HG02610 (cell line): ENCODE measurements around the gene TXNRD2.
"Not testable (repeated sequence)": the region's sequence is repeated elsewhere in the genome, so short reads cannot be mapped to it uniquely, and the experiment has no call there.

Experiments used
- ATAC-seq: cut with Tn5 transposase; IDR thresholded peaks from one replicate; pipeline ENCODE4 v1.9.1; 2021; ENCODE audit warnings: mild to moderate bottlenecking, moderate library complexity; ENCODE audit not compliant: unreplicated experiment

The TXNRD2 gene

DNA sequence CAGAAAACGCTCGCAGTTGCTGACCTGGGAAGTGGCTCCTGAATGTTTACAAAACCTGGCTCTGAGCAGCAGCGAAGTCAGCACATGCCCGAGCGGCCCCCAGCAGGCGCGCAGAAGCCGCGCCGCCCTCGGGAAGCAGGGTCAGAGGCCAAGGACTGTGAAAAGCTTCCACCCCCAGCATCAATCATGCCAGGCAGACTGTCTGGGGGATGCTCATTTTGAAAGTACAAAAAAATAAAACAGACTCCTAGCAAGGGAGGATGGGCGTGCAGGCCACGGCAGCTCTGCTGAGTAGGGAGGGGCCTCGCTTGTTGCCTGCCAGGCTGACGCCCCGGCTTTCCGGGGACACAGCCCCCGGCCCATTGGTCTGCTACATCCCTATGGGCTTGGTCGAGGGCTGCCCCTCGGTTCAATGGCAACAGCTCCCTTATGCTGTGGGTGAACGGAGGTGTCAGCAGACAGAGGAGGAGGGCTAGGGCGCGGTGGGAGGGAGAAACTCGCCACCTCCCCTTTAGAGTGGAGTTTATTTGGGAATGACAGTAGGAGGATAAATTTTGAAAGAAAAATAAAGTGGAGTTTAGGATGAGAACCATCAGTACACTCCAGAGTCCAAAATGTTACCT lies 49.2 kb downstream of the TXNRD2 start:
- ATAC-seq, result no peak

DNA sequence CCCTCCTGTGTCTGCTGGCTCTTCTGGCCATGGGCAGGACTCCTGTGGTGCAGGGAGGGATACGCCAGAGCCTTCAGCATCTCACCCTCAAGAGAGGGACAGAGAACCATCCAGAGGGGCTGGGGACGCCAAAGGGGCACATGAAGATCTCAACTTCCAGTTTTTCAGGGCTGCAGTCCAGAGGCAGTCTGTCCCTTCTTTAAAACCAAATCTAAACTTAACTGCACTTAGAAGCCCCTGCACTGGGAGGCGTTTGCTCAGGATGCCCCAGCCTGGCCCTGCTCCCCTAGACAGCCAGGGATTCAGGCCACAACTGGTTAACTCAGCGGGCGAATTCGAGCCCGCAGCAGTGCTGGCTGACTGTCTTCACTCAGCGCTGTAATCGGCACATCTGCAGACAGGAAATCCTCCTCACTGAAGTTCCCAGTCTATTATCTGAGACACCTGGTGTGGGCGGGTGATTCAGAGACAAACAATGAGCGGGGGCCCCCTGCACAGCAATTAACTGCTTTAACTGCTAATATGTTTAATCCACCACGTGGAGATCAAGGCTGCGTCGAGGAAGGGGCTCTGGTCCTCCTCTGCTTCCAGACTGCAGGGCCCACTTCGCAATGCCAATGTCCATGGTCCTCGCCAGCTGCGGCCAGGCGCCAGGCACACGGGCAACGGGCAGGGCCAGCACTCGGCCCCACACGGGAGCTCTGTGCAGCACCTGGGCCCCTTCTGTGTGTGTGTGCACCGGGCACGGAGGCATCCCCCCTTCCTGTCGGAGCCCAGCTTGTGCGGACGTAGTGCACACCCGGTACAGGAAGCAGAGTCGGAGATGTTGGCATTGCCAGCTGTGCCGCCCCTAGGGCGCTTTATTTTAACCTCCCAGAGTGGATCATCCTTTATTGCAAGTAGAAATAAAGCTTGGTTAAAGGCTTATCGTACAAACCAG lies 50.0 kb downstream of the TXNRD2 start:
- no peak for ATAC-seq

DNA sequence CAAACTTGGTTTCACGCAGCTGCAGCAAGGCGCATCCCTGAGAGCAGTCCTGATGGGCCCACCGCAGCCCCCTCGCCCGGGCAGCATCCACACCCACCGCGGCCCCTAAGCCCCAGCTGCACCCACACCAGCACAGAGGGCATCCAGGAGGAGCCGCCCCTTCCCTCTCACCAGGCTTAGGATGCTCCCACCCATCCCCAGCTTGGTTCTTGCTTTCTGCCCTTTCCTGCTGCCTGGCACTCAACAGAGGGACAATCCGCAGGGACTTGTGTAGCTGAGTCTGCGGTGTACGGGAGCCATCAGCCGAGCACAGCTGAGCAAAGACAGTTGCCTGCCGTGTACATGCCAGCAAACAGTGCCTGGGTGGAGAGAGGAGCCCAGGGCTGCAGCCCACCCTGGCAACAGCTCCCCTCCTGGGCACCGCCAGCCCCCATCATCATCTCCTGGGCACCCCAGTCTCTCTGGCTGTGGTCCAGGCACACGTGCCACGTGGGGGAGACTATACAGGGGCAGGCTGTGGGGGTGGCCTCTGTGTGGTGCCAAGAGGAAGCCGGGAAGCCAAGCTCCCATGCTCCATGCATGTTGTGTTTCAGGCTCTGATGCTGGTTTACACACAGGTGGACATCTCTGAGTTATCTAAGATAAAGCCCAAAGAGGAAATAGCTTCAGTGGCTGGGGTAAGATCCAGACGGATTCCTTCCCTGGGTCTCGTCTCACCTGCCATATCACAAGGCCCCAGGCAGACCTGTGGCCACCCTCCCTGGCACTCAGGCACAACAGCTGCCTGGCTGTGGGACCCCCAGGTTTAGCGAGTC lies 50.9 kb downstream of the TXNRD2 start:
- ATAC-seq, result no peak

DNA sequence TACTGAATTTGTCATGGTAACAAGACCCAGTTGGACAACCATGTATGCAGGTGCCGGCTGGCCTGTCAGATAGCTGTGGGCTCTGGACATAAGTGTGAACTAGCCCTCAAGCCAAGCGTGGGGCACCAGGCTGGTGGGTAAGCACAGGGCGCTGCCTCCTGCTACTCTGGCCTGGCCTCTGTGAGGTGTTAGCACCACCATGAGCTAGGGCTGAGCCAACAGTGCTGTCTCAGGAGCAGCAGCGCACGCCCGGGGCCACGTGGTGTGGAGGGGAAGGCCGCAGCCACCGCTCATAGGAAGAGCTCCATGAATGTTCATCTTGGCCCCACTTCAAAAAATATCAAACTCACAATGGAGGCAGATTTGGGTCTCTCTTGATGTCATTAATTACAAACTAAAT lies 51.7 kb downstream of the TXNRD2 start:
- ATAC-seq, result no peak

DNA sequence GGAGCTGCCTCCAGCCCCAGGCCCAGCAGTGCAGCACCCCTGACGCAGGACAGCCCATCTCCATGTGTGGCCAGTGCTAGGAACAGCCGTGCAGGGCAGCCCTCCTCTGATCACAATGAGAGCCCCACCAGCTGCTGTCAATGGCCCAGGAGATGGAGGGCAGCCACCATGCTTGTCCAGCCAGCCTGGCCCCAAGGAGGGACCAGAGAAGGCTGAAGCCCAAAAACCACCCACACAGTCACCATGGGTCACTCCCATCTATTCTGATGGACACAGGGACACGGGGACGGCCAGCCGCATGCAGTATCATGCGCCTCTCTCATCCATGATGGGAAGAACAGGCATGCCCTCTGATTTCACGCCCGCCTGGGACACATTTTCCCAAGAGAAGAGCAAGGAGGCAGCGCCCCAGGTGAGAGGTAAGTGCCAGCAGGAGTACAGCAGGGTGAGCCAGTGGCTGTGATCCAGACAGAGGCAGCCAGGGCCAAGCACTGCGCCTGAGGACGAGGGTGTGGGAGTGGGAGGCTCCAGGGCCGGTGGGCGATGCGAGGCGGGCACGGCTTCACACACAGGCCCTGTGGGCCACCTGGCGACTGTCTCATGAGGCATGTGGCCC lies 53.4 kb downstream of the TXNRD2 start:
- no peak for ATAC-seq

DNA sequence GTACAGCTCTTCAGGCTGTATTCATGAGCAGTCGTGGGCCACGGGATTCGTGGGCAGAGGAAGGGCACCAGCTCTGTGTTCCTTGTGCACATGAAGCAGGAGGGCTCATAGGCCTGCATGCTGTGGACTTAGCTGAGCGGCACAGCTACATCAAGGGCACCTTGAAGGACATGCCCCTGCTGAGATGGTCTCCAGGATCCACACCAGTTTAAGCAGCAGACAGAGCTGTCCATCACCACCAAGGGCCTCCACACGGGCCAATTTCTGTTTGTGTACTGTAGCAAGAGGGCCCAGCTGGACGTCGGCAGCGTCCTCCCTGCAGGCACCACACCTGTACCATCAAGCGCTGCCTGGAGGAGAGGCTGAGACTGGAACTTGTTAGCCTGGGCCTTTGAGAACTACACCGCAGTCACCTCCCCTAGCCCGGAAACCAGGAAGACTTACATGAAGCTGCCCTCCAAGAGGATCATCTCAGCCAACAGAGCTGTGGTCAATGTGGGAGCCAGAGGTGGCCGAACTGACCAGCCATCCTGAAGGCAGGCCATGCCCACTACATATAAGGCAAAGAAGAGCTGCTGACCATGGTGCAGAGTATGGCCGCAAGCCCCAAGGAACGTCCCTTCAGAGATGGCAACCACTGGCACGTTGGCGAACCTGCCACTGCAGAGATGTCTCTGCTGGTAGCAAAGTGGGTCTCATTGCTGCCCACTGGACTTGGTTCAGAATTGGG lies 54.2 kb downstream of the TXNRD2 start:
- no peak for ATAC-seq

DNA sequence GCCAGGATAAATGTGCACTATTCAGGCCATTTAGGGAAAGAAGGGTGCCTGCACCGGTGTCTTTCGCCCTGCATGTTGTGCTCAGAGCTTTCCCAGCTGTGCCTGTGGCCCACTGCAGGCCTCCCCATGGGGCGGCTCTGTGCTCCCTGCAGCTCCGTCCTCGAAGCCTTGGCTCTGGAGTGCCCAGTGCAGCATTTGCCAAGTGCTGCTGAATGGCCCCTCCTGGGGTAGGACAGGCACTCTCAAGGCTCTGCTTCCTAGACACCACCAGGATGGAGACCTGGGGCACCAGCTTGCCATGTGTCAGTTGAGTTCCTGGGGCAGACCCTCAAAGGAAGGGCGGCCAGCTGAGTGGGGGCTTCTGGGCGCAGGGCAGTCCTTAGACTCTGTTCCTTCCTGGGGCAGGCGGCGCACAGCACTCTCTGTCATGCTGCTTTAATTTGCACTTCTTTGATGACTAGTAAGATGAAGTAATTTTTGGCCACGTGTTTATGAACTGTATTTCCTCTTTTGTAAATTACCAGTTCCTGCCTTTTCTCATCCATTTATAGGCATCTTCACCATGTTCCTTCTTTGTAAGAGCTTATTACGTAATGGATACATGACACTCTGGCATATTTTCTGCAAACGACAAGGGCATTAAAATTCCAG lies 54.9 kb downstream of the TXNRD2 start:
- ATAC-seq, result no peak

DNA sequence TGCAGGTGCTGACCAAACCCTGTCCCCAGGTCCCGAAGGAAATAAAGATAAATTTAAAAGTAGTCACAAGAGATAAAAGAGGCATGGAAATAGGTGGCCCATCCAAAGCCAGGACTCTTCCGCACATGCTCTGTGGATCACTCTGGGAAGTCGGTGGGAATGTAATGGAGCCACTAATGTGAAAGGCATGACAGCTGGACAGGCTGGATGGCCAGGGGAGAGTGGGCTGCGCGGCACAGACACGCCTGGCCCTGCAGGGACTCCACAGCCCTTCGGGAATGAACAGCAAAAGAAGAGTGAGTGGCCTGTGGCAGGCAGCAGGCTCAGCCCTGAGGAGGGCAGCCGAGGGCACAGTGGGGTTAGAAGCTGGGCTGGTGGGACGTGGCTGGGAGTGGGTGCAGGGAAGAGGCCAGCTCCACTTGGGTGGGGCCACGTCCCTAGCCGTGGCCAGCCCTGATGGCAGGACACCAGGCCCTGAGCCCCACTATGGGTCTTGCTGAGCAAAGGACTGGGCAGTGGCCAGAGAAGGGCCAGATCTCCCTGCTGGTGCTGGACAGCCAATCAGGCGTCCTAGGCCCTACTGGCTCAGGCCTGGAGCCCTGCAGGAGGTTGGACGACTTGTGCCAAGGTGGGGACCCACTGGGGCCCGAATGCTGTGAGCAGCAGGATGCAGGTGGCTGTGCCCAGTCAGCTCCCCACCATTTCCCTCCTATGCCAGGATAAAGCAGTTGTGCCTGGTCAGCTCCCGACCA lies 55.6 kb downstream of the TXNRD2 start:
- no peak for ATAC-seq

DNA sequence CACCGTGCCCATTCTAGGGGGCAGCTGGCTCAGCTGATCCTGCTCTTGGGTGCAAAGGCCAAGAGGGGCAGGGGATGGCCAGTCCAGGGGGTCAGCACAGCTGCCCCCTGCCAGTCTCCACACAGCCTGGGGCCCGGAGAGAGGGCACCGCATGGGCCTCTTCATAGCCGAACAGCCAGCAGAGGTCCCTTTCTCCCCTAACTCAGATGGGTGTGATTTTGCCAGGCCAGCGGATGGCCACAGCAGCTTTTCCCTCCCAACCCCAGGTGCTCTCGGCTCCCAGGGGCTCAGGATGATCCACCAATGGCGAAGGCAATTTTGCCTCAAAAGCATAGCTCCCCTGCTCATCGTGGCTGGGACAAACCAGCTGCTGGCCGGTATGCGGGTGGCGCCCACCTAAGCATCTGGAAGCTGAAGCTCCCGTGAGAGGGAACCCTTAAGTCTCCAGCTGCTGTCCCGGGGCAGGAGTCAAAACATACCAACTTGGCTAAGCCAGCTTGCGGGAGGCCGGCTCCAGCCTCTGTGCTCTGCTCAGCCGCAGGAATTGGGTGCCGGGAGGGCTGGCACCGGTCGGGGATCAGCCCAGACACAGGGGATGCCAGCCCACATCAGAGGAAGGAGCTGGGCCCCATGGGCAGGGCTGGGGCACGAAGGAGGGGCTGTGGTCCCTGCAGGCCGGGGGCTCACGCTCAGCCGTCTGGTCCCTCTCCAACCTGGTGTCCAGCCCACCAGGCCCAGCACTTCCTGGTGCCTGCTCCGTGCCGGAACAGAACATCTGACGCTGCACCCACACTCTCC lies 56.5 kb downstream of the TXNRD2 start:
- no peak for ATAC-seq

DNA sequence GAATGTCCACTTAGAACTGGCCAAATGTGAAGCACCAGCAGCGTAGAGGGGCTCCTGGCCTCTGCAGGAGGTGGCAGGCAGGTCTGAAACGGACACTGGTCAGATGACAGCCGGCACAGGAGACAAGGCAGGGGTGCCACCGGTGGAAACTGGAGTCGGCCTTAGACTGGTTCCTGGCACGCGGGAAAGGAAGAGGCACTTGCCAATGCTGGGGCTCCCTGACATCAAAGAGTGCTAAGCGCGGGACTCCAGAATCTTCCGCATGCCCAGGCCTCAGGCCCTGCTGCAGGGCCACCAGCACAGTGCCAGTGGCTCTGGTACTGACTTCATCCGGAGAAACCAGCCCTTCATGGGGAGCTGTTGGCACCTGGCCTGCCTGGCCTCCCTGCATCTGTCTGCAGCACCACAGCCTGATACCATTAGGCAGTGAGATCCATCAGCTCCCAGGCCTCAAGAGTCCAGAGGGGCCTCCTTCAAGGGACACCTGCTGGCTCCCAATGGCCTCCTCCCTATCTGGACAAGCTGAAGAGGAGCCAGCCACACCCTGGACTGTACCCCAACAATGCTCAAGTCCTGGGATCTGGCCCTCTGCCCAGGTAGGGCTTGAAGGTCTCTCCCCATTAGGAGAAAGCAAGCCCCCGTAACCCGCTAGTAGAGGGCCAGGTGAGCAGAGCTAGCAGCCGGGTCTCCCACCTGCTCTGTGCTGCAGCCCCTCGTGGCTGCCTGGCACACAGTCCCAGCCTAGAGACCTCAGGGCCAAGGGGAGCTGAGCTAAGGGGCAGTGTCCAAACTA lies 57.3 kb downstream of the TXNRD2 start:
- ATAC-seq, result no peak

DNA sequence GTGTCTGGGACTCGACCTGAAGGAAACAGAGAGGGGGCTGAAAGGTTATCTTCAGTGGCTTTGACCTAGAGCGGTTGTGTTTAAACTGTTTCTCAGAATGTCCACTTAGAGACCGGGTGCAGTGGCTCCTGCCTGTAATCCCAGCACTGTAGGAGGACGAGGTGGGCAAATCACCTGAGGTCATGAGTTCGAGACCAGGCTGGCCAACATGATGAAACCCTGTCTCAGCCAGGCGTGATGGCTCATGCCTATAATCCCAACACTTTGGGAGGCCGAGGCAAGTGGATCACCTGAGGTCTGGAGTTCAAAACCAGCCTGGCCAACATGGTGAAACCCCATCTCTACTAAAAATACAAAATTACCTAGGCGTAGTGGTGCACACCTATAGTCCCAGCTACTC lies 58.2 kb downstream of the TXNRD2 start:
- not testable (repeated sequence) for ATAC-seq

DNA sequence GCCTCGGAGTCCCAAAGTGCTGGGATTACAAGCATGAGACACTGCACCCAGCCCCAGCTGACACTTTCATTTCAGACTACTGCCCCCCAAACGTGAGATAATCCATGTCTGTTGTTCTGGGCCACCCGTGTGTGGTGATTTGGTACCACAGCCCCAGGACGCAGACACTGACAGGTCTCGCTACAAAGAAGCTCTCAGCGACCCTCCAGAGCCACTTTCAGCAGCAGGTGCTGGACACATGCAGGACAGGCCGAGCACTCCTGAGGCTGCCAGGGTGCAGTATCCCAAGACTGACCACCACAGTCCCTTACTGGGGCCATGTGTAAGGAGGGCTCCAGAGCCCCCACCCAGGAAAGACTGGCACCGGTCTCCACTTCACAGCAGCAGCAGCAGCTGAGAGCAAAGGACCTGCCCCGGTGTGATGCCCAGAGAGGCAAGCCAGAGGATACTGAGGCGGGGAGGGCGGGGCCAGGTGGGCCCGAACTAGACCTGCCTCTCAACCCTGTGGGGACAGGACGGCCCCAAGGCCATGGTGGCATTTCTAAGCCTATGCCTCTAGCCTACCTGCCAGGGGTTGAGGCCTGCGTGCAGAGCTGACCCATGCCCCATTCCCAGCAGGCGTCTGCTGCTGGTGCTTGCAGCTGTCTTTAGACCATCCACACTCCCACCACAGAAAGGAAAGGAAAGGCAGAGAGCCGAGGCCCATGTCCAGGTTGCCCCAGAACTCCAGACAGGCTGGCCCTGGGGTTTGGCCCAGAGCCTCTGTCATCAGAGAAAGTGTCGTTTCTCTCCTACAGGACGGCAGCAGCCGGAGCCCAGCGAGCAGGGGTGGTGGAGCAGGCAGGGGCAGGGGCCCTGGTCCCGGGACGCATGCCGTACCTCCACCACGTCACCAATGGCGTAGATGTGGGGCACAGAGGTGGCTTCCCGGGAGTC lies 58.9 kb downstream of the TXNRD2 start:
- no peak for ATAC-seq

DNA sequence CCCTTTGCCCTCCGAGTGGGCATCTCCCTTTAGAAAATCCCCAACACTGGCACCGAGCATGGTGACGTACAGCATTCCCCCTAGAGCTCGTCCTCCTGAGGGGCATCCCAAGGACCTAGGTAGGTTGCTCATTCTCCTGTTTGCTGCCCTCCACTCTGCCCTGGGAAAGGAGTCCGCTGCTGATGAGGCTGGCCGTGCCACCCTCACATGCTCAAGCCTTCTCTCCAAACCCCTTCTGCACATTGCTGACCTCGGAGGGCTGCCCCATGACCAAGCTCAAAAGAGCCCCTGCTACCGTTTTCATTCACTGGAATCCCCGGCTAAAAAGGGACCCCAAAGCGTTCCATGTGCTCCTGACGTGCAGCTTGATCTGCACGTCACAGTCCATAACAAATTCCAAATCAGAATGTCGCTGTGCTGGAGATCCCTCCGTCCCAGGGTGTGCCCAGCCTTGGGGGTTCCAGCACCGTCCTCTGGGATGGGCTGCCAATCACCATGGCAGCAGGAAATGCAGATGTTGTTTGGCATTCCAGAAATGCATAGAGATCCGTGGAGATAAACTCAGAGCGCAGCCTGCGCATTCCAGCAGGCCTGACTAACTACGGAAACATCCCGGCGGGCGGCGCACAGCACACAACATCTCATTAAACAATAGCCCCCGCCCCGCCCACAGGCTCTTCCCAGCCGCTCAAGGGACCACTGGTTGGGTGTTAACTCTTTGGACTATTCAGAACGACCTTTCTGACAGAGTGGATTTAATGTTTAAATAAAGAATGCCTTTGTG lies 60.6 kb downstream of the TXNRD2 start:
- no peak for ATAC-seq

DNA sequence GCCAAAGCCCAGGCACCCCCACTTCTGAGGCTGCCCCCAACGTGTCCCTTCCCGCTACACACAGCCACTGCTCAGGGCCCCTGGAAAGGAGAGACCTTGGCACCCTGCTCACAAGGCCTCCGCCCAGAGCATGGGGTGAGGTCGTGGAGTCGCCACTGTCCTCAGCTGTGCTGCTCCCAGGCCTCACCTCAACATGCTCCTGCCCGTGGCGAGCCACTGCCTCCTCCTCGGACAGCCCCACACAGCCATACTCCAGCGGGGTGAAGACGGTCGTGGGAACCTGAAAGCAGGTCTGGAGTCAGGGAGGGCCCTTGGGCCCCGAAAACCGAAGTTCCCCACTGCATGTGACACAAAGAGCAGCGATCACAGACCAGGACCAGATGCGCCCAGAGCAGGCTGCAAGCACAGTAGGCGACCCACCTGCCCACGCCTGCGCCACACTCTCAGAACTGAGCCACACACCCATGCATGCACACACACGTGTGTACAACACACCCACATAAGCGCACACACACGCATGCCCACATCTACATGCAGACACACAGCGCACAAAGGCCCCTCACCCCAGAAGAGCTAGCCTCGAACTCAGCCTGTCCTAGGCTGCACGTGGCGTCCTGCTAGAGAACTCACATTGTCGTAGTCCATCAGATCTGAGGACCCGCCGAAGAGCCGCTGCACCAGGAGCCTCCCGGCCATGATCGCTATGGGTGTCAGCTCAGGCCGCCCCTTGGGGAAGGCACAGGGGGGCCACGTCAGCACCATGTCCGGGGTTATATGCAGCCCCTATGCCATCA lies 61.4 kb downstream of the TXNRD2 start:
- no peak for ATAC-seq

DNA sequence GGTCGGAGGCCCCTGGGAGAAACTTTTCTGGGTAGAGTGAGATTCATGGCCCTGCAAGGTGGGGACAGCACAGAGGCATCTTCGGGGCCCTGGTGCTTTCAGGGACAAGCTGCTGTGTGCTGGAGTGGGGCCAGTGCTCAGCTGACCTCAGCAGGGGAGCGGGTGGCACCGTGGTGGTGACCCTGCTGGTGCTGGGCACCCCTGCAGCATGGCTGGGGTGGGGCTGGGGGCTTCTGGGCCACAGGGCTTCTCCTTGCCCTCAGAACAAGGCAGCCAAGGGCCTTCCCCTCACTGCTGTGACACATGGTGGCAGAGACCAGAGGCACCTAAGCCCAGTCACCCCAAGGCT lies 62.0 kb downstream of the TXNRD2 start:
- ATAC-seq, result no peak
